Mesenteric fat pad (tissue), 1 donor: ENCODE data around the gene LRMDA. TPM values are rescaled to one million over a fixed set of nuclear protein-coding genes. Genes with fewer than 3 reads are reported as not detected.
"Not testable (repeated sequence)": the region's sequence is repeated elsewhere in the genome, so short reads cannot be mapped to it uniquely, and the experiment has no call there.

Experiments used
- DNase-seq: peaks from one replicate; pipeline ENCODE4 v3.0.0-alpha.2; 2020; ENCODE audit warnings: low spot score
- total RNA-seq: library from RNA; stranded (reverse); fragmentation: NEBNext Ultra II Directional; extraction: Animal tissue kit (Norgen Biotek cat#: 25700); gene quantifications from one replicate; pipeline ENCODE4 v1.2.1, GENCODE V29; 2021
- donor health status: DM: yes; HTN: yes; CAD: no.

Gene LRMDA
- total RNA-seq, 1 donor from 2014 or later, result 26.6 TPM

DNA sequence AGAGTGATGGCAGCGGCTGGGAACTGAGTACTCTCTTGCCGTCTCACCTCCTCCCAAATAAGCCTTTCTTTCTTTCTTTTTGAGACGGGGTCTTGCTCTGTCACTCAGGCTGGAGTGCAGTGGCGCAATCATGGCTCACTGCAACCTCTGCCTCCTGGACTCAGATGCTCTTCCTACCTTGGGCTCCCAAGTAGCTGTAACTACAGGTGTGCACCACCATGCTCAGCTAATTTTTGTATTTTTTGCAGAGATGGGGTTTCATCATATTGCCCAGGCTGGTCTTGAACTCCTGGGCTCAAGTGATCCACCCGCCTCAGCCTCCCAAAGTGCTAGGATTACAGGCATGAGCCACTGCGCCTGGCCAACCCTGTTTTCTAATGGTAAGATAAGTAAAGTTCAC lies 174.4 kb downstream of the LRMDA start:
- not testable (repeated sequence) for DNase-seq

DNA sequence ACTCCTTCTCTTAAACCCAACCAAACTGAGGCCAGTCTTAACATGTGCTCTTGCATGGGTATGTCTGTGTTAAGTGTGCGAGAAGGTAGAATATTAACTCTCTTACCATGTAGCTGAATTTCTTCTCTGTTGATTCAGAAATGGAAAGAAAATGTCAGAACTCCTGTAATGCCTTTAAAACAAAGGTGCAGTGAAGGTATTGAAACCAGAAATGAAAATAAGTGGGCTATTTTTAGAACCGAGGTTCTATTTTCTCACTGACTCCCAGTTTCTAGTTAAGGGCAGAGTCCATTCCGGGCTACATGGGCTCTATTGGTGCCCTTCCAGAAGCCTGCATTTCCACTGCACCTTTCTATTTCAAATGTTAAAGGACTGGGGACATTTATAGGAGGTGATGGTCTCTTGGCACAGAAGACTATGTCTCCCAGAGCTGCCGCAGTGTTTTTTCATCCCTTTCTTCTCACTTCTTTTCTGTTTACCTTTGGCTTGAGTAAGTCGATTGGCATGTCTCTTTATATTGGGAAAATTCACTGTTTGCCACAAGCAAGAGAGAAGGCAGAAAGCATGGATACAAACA lies 174.9 kb downstream of the LRMDA start:
- DNase-seq, result no peak

DNA sequence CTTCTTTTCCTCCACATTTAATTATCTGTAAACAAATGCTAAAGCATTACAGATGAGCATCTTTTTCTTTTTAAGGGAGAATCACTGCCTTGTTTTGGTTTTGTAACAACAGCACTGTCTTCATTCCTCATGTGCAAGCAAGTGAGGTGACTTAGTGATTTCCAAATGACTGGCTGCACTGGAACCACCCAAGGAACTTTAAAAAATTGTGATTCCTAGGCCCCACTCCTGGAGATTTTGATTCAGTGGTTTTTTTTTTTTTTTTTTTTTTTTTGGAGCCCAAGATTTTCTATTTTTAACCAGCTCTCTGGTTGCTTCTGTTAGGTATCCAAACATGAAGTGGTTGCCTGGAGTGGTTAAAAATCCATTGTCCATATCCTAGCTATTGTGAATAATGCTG lies 176.2 kb downstream of the LRMDA start:
- no peak for DNase-seq

DNA sequence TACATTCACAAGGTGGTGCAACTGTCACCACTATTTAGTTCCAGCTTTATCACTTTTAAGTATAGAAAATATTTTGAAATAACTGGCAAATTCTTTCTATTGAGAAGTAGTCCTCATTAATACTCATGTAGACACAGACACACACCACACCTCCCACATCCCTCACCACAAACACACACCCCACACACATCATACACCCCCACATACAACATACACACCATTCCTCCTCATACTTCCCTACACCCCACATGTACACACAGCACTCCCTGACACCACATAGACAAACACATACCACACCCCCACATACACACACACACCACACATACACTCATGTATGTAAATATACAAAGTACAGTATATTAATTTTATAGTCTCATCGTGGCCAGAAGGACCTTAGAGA lies 178.8 kb downstream of the LRMDA start:
- DNase-seq, result no peak

DNA sequence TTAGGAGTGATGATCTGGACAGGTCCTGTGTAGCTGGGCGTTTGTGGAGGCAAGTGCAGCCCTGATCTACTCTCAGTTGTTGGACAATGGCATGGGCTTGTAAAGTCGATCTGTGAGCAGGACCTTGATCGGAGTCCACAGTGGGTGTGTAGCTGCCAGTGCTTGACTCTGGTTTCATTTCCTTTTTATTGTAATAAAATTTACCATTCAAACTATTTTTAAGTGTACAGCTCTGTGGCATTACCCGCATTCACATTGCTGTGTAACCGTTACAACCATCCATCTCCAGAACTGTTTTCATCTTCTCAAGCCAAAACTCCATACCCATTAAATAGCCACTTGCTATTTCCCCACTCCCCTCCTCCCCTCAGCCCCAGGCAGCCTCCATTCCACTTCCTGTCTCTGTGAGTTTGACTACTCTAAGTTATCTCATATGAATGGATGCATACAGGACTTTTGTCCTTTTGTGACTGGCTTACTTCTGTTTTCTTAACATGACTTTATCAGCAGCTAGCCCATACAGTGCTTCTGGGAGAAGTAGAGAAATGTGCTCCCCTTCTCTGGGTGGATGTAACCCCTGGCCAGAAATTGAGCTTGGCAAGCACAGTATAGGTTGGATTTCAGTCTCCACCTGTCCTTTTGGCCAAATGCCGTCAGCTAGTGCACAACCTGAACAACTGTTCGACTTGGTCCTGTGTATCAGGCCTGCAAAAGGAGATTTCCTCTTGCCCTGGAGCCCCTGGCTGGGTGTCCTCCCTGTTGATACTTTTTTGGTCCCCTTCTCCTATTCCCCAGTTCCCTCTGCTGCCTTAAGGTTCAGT lies 180.0 kb downstream of the LRMDA start:
- no peak for DNase-seq

DNA sequence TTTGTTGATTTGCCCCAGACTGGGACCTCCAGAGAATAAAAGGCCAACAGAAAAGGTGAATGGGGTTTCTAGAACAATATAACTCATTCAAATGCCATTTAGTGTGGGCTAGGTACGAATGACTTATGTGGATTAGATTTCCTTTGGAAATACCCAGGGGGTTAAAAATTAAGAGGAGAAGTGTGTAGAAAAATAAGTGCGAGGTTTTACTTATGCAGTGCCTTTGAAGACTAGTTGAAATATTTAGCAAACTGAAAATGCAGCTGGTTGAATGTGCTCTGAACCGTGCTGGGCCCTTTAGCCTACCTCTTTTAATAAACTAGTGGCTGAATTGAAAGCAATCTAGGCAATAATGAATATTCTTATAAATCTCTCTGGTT lies 180.6 kb downstream of the LRMDA start:
- no peak for DNase-seq

DNA sequence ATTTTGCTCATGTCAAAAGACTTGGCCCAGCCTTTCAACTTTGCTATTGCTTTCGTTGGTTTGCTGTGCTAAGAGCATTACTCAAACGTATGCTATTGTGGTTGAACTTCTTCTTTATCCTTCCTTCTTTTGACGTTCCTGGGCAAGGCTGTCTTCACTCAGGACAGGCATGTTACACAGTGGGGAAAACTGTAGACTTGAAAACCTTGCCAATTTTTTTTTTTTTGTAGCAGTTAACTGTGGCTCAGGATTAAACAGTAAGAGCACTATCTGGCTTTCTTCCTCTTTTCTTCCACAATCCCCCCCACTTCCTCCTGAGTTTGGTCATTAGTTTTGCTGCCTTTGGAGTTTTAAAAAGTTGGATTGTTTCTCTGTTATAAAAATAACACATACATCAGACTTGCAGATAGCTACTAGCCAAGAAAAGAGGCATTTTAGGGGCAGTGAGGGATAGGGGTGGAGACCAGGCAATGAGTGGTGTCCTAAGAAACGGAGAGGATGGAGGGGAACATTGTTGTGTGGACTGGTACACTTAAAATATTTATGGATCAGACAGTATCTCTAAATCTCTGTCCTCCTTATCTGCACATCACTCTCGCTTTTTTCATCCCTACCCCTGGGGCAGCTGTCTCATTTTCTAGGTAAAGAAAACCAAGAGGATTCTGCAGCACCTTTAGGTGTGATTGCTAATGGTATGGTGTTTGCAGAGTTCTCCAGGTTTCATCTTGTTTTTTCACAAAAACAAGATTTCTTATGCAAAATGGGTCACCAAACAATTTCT lies 181.7 kb downstream of the LRMDA start:
- no peak for DNase-seq

DNA sequence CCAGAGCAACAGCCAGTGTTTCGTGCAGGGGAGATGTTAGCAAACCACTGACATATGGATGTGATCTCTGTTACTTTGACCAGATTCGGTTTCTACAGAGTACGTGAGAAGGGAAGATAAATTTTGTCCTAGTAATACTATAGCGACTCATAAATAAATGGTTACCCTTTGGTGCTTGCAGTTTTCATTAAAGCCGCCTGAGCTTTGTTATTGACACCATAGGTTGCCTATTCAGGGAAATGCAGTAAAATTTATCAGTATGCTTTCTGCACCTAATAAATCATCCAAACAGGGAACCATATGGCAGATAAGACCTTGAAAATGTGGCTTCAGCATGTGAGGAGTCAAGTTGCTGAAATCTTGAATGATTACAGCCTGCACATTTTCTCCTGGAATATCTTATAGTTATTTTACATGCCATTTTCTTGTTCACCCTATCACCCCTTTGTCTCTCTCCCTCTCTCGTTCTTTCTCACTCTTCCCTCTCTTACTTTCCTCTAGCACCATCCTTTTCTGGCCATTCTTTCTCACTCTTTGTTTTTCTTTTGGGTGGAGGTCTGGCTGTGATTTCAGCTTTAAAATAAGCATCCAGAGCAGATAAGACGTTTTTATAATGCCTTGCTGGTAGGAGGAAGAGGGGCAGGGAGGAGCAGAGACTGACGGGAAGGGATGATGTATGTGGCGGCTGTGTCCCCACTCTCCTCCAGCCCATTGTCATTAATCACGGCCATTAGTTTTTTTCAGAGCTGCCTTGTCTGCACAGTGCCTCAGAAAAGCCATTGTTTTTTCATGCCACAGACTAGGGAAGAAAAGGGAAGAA lies 182.5 kb downstream of the LRMDA start:
- DNase-seq, result no peak

DNA sequence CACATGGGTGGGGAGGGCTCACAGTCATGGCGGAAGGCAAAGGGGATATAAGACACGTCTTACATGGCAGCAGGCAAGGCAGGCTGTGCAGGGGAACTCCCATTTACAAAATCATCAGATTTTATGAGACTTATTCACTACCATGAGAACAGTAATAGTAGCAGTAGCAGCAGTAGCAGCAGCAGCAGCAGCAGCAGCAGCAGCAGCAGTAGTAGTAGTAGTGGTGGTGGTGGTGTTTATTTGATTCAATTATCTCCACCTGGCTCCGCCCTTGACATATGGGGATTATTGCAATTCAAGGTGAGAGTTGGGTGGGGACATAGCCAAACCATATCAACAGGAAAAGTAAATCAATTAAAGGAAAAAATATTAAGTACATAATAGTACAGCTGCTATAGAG lies 184.7 kb downstream of the LRMDA start:
- DNase-seq, result no peak

DNA sequence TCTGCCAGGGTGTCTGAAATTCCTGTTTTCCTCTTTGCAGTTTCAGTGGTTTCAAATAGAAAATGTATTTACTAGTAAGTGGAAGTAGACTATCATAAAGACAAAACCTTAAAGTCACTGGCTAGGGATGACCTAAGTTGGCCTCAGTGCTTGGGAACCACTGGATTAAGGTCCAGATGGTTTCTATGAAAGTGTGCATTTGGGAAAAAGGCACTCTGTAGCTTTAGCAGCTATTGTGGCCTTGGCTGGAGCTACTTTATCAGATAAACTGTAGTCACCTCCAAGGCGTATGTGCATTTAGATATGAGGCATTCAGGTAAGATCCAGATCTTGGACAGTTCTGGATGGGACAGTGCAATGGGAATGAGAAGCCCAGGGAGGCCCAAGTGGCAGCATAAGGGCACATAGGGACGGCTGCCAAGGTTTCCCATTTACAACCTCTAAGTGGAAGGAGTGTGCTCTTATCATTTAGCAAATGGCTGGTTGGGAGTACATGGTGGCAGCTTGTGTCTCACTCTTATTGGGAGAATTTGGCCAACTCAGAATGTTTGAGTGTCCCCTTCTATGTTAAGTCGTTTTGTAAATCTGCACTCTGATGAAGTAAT lies 185.6 kb downstream of the LRMDA start:
- no peak for DNase-seq

DNA sequence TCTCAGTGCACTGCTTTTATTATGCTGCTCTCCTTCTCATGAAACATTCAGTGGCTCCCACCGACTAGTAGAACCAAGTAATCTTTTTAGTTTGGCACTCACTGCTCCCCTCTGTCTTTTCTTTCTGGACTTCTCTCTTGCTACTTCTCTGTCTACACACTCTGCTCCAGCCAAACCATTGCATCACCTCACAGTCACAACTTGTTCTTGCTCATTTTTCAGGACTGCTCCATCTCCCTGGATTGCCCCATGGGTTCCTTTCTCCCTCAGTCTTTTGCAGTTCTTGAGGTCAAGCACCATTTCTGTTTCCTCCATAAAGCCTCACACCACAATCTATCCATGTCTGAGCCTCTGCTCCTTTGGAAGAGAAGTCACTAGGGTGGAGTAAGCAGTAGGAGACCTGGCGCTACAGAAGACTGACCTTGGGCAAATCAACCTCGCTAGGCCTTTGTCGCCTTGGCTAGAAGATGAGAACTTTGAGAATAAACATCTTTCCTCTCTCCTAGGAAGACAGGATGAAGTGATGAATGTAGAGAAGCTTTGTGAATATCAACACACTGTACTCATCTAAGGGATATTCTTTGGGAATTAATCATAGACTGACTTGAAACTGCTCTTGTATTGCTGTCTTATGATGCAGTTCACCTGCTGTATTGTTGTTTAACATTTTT lies 186.2 kb downstream of the LRMDA start:
- no peak for DNase-seq

DNA sequence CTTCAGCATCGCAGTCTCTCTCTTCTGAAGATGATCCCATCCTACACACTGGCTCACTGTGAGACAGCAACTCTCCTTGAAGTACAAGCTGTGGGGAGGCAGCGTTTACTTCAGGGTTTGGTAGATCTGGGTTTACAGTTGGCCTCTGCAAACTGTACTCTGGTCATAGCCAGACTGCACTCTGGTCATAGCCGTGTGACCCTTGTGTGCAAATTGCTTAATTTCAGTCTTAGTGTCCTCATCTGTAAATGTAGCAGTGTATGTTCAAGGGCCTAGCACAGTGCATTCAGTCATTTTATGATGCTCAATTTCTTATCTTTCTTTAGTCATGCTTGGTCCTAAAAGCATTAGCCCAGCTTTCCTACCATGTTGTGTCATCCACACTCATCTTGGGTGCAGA lies 188.2 kb downstream of the LRMDA start:
- no peak for DNase-seq

DNA sequence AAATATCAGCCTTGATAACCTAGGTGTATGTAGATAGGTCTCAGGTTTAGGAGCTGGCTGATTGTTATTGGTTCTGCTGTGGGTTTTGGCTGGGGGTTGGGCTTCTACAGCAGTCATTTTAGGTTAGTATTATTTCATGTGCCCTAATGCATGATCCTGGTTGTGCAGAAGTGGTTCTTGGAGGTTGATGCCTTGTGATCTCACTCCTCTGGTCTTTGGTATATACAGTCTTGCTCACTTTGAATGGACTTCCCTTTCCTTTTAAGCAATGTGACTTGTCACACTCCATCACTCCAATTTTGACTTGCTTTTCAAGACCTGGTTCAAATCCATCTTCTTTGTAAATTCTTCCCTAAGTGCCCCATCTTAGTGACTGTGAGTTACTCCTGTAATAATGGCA lies 188.9 kb downstream of the LRMDA start:
- no peak for DNase-seq

DNA sequence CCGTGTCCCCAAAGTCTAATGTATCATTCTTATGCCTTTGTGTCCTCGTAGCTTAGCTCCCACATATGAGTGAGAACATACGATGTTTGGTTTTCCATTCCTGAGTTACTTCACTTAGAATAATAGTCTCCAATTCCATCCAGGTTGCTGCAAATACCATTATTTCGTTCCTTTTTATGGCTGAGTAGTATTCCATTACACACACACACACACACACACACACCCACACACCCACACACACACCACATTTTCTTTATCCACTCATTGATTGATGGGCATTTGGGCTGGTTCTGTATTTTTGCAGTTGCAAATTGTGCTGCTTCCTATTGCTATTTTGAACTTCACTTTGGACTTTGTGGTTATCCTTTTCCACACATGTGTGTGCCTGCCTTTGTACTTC lies 189.6 kb downstream of the LRMDA start:
- not testable (repeated sequence) for DNase-seq

DNA sequence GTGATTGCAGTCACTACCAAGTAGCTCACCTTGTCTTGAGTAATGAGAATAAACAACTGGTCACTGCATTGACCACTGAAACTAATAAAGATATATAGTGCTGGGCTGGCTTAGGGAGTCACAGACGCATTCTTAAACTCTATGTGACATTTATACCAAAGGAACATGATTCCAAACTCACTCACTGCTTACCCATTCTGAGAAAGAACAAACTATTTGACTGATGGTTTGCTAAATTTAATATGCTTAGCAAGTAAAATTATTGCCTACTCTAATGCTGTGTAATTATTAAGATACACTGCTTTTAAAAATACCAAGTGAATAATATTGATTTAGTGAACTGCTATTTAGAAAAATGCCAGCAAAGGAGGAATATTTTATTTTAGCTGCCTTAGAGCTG lies 191.1 kb downstream of the LRMDA start:
- no peak for DNase-seq

DNA sequence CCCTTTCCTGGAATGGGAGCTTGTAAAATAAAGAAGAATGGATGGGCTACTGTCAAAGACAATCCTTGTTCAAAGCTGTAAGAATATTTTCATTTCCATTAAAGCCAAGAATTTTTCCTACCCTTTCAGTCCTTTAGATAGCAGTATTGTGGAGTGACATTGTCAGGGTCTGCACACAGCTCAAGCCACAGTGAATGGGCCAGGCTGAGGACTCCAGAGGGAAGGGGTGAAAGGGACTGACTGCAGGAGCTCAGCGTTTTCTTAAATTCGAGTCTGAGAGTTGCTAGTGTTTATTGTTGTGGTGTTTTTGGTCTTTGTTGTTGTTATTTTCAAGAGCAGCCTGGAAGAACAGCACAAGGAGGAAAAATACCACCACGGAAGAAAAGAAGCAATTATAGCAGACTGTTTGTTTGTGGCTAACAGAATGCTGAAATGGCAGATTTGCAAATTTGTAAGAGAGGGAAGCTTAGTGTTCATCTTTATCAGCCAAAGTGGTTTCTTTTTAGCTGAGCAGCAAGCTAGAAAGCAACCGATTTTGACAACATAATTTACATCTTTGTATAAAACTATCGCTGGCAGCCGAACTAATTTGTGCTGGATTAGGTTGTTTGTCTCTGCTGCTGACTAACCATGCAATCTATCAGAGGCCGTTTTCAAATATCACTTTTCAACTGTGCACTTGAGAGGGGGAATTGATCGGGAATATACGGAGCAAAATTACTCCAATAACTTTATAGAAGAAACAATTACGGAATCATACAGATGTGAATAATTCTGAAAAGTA lies 192.1 kb downstream of the LRMDA start:
- DNase-seq, result no peak

DNA sequence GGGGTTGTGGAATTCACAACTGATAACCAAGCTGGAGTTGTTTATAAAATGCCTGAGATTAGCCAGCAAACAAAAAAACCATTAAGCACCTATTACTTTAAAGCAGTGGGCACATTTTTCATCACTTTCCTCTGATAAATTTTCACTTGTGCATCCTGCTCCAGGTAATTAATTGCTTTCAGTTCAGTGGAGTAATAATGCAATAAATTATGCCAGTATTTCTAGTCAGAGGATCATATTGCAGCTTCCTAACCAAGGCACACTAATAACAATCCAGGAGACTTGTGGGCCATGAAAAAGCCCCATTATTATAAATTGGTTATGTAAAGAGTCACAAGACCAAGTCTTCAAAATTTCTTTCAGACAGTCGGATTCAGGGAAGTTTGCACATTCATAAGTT lies 193.2 kb downstream of the LRMDA start:
- no peak for DNase-seq

DNA sequence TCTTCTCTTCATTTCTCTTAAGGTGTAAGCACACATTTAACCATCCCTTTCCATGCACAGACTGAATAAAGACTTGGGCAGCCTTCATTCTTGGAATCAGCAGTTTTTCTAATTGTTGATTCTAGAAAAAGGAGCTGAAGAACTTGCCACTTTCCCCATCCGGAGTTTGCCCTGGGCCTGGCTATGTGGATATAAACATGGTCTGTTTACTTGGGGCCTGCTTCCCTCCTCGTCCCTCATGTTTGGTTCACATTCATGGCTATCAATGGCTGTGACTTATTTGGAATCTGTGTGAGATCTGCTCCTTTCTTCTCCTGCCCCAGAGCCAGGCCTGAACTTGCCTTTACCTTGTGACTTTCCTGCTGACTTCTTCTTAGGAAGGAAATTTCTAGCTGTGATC lies 199.3 kb downstream of the LRMDA start:
- DNase-seq, result no peak

DNA sequence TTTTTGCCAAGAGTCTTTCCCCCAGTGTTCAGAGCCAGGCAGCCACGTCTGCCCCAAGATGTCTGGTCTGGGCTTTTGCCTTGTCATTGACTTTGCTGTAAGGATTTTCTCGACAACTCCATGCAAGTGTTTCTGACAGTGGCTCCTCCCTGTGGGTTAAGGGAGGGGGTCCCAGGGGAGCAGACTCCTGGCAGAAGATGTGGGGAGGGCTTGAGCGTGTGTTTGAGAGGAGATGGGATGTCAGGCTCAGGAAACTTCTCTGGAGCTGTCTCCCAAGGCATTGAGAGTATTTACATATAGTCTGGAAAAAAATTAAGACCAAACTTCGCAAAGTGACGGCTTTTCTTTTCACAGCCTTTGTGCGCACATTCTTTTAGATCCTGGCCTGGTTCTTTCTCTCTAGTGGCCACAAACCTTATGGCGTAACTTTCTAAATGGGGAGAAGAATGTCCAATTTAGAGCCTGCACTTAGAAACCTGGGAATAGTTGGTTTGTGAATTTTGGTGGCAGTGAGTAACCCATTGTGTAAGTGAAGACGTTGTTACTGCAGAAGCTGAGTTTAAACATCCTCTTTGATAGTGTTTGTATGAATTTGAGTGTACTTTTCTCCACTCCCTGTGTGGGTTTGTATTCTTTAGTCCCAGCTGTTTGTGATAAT lies 201.5 kb downstream of the LRMDA start:
- no peak for DNase-seq
